ENCODE data around the gene HAO2.
"Not testable (repeated sequence)": the region's sequence is repeated elsewhere in the genome, so short reads cannot be mapped to it uniquely, and the experiment has no call there.

The HAO2 gene

DNA sequence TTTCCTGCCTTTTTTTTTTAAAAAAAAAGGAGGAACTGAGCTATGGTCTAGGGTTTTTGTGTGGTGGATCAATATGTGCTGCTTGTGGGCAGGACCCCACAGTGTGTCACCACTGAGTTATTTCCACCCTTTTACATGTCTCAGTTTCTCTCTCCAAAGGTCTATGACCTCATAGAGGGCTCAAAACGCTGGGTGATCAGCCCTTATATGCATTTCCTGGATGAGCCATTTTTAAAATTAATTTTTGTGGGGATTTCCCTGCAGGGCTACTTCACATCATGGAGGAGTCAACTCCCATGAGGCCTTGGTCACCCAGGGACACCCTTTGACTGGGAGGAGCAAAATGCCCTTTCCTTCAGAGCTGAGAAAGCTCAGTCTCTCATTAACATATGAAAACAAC lies 20.7 kb upstream of the HAO2 start:
- no peak for DNase-seq

DNA sequence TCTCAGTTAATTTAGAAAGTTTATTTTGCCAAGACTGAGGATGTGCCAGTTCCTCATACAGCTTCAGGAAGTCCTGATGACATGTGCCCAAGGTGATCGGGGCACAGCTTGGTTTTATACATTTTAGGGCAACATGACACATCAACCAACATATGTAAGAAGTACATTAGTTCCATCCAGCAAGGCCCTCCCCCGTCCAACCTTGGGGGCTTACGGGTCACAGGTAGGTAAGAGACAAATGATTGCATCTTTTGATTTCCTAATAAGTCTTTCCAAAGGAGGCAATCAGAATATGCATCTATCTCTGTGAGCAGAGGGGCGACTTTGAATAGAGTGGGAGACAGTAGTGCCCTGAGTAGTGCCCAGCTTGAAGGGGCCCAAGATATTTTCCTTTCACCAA lies 19.6 kb upstream of the HAO2 start:
- DNase-seq, result no peak

DNA sequence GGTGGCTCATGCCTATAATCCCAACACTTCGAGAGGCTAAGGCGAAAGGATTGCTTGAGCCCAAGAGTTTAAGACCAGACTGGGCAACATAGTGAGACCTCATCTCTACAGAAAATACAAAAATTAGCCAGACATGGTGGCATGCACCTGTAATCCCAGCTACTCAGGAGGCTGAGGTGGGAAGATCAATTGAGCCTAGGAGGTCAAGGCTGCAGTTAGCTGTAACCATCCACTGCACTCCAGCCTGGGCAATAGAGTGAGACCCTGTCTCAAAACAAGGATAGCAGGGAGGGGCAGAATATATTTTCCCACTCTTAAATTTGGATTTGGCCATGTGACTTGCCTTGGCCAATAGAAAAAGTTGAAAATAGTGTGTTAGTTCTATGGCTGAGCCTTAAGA lies 17.7 kb upstream of the HAO2 start:
- not testable (repeated sequence) for DNase-seq

DNA sequence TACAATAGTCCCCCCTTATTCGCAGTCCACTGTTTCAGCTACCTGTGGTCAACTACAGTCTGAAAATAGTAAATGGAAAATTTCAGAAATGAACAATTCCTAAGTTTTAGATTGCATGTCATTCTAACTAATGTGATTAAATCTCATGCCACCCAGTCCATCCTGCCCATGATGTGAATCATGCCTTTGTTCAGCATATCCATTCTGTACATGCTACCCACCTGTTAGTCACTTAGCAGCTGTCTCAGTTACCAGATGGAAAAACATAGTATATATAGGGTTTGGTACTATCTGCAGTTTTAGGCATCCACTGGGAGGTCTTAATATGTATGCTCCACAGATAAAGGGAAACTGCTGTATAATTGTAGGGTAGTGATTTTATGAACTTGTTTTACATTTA lies 16.6 kb upstream of the HAO2 start:
- no peak for DNase-seq

DNA sequence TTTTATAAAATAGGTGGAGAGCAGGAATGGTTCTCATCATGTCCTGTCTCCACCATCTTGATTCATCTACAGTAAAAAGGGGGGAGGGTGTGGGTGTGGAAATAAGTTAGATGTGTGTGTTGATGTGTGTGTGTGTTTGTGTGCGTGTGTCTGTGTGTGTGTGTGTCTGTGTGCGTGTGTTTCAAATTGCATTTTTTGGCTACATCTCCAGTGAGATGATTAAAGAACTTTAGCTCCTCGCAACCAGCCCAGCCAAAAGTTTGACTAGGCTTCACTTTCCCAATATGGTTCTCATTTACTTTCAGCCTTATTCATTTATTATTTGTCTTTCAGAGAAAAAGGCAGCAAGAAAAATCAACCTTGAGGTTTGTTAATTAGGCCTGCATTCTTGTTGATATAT lies 14.7 kb upstream of the HAO2 start:
- DNase-seq, result no peak

DNA sequence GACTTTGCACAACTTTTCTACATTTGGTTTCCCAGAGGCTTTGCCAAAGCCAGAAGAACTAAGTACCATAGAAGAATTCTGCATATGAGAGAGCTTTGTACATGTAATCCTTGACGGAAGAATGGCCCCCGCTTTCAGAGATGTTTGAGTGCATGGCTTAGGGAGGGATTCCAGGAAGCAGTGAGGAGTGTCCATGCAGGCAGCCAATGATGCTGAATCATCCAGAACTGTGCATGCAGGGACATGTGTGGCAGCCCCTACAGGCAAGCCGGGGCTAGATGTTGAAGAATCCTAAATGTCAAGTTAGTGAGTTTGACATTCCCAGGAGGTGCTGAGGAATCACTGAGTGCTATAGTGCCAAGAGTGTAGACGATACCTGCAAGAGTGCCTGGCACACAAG lies 9.9 kb upstream of the HAO2 start:
- no peak for DNase-seq

DNA sequence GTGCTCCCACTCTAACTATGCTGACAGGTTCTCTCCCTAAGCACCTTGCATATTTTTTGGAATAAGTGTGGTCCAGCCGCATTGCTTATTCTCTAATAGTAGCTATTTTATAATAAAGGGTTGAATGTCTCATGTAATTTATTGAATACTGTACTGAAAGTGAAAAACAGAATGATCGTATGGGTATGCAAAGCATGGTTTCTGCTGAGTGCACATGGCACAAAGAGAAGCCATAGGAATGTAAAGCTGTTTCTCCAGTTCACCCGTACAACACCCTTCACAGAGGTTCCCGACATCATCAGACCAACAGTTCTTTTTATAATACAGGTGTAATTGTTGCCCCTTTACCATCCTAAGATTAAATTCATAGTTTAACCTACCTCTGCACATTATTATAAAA lies 8.9 kb upstream of the HAO2 start:
- no peak for DNase-seq

DNA sequence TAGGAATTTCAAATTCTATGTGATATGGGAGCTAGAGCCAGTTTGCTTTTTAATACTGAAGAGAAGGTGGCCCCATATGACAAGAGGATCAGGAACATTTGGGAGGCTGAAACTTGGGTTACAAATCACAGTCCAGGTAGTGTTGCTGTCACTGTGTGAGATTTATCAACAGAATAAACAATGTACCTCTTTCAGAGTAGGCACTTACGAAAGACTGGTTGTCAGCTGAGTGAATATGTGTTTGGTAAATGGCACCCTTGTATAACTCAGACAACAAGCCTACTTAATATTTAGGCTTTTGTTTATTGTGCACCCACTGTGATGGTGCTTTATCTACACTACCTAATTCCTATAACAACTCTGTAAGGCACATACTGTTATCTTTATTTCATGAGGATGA lies 7.4 kb upstream of the HAO2 start:
- DNase-seq, result no peak

DNA sequence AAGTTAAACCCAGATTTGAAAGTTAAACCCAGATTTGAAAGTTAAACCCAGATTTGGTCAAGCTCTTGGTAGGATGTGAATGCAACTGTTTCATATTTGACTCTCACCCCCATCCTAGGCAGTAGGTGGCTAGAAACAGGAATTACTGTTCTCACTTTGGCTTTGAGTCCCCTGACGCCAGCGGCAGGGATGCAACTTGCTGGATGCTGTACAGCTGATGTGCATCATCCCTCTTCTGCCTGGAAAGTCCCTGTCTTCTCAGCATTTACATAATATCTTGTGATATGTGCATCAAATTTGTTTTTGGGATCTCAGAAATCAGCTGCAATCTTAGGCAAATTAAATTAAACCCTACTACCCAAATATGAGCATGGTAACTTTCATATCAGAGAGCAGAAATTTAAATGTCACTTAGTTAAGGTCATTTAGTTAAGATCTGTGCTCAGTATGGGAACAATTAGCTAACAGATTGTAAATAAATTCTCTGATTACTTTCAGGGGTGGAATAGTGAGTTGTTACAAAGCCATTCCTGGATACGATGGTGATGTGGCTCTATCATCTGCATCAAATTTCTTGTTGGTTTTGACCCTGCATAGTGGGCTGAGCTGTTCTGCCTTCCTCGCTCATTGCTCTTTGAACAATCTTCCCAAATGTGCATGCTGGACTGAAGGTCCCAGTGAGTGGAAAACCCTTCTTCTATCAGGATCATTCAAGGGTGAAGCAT lies 6.8 kb upstream of the HAO2 start:
- DNase-seq, result no peak

DNA sequence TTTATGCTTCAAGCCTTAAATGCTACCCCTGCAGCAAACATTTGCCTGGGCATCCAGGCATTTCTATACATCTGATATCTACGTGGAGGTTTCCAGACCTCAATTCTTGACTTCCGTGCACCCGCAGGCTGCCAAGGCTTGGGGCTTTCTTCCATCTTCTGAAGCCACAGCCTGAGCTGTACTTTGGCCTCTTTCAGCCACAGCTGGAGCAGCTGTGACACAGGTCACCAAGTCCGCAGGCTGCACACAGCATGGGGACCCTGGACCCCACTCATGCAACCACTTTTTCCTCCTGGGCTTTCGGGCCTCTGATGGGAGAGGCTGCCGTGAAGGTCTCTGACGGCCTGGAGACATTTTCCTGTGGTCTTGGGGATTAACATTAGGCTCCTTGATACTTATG lies 5.4 kb upstream of the HAO2 start:
- DNase-seq, result no peak

DNA sequence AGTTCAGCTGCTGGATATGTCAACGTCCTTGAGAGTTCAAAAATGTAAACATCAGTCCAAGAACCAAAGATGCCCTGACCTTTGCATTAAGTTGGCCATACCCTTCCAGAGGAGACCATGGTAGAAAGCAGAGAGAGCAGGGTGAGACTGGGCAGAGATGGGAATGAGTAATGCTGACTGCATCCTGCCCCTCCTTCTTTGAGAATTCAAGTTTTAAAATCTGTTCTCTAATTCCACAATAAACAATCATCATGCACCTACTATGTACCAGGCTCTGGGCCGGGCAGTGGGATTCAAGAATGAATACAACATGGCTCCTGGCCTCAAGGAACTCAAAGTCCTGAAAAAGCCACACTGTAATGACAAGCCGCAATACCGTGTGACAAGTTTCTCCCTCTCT lies 3.9 kb upstream of the HAO2 start:
- no peak for DNase-seq

DNA sequence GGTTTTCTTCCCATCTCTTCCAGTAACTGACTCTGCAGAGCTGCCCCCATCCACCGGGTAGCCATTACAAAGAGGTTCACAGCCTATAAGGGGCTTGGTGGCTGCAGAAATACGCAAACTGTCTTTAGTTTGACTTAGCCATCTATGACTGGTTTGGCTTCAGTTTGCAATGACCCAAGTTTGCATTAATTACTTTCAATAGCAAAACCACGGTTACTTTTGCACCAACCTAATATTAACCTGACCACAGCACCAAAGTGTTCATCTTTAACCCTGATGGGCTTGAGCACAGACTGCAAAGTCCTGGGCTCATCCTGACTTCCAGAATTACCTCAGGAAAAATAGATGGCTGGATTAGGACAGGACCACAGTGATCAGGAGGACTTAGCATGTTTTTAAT lies 2.2 kb upstream of the HAO2 start:
- DNase-seq, result no peak

DNA sequence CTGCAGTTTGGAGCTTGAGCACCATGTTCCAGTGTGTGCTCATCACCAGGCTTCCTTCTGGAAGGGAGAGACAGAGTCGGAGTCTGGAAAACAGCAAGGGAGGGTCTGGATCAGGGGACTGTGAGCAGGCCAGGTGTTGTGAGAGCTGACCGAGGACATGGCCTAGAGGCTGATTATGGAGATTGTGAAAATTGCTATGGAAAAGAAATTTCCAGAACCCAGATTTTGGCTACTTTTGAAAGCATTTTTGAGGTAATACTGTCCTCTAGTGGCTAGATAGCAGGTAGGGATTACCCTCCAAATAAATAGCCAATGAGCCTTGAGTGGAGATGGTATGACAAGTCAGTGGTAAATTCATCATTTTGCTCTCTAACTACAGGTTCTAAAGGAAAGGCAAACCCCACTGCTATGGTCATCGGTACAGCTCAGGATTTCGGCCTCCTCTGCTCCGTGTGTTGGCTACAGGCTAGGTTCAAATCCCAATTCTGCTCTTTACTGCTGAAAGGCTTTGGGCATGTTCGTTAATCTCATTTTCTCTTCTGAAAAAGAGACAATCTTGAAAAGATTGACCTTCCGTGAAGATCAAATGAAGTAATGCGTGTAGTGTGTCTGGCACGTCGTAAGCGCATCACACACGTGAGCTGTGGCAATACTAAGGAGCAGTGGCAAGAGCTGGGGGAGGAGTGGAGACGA lies 1.0 kb upstream of the HAO2 start:
- DNase-seq, result peak; percentile 75

DNA sequence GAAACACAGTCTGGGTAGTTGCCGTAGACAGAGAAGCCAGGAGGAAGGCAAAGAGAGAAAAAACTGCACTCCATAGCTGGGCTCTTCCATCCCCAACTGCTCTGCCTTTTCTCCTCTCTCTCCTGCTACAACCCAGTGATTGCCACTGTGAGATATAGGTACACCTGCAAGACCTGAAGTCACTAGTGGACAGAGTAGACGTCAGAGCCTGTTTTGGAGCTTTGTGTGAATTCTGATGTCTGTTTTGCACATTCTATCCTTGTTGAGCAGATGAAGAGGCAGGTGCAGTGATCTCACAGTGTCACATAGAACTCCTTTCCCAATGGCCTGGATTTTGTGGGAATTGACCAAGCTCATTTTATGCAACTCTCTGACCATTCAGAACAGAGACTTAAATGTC lies 2.2 kb downstream of the HAO2 start:
- no peak for DNase-seq

DNA sequence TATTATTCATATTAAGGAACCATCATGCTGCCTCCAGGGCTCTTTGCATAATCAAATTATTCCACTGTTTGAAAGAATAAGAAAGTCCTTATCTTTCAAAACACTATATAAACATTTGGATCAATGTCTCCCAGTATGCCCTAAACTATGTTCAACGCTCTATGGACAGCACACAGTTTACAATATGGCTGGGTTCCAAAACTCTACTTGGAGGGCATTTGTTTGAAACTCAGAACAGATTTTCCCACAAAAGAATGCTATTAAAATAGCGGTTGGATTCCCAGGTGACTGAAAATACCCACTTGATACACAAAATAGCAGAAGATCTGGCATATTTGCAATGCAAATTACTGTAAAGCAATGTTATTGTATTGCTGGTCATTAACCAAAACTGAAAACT lies 3.2 kb downstream of the HAO2 start:
- no peak for DNase-seq

DNA sequence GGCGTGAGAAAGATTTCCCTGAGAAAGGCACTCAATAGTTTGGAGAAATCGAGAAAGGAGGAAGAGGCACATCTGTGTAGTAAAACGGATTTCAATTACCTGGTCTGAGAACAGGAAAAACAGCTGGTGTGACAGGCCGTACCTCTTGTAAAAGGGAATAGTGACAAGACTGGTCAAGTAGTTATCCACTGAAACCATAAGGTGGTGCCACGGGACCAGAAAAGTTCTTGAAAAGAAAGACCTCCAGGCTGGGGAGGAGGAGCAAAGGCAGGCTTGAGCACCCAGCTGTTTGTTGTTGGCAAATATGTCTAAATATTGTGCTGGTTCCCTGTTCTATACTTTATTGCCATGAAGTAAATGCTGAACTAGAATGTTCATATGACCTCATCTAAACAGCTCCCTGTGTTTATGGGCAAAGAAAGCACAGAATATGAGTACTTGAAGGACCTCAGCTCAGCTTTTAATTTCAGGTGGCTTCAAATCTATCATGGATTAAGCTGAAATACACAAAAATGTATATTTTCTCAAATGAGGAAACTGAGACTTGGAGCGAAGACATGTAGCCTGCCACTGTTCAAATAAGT lies 4.0 kb downstream of the HAO2 start:
- peak; percentile 64 for DNase-seq

DNA sequence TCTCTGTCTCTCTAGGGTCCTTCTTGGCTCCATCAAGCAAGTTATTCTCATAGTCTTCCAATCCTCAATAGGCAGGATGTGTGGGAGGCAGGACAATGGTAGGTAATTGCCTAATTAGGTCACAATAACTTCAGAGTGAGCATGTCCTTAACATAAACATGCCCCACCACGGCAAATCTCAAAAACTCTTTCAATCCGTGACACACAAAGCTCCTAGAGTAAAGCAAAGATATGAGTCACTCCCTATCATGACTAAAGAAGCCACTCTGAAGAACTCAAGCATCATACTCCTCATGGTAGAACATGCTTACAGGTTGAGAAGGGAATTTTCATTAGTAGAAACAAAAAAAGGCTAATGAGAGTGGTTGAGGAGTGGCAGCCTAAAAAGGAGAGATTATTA lies 4.9 kb downstream of the HAO2 start:
- no peak for DNase-seq

DNA sequence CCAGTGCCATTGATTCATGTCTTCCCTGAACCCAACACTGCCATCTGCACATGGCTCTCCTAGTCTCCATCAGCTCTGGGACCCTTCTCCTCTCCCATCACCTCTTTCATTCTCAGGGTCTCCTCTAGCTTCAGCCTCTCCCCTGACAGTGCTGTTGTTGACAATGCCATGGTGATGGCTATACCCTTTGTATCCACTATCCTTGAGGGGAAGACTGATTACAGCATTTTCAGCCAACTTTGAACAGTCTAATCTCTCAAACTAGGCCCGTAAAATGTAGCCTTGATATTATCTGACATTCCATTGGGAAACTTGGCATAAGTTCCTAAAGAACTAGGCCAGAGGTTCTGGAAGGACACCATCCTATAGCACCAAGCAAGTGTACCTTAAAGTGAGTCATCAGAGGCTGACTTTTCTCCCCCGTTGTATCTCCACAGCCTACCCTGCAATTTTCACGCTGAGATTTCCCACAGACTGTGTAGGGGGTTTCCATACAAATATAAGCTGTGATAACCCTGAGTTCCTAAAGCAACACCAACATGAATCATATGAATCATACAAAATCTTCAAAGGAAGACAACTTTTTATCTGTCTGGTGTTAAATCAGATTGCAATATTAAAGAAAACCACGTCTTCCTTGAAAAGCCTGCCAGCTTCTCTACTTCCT lies 5.8 kb downstream of the HAO2 start:
- no peak for DNase-seq

DNA sequence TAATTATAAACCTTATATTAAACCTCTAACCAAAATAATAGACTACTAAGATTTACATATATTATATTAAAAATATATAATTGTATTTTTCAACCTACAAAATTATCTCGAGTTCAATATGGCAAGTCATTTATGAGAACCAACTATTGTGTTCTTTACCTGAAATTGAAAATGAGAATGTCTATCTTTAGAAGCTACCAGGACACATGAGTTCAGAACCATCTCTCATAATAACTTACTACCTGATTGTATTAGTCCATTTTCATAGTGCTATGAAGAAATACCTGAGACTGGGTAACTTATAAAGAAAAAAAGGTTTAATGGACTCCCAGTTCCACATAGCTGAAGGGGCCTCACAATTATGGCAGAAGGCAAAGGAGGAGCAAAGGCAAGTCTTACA lies 6.8 kb downstream of the HAO2 start:
- no peak for DNase-seq

DNA sequence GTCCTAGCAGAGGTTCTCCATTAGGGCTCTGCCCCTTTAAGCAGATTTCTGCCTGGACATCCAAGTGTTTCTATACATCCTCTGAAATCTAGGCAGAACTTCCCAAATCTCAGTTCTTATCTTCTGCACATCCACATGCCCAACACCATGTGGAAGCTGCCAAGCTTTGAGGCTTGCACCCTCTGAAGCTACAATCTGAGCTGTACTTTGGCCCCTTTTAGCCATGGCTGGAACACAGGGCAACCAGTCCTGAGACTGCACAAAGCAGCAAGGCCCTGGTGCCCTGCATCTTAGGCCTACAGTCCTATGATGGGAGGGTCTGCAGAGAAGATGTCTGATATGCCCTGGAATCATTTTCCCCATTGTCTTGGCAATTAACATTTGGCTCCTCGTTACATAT lies 8.0 kb downstream of the HAO2 start:
- no peak for DNase-seq

DNA sequence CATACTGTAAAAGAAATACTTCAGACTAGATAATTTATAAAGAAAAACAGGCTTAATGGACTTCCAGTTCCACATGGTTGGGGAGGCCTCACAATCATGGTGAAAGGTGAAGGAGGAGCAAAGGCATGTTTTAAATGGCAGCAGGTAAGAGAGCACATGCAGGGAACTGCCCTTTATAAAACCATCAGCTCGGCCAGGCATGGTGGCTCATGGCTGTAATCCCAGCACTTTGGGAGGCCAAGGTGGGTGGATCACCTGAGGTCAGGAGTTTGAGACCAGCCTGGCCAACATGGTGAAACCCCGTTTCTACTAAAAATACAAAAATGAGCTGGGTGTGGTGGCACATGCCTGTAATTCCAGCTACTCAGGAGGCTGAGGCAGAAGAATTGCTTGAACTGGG lies 9.0 kb downstream of the HAO2 start:
- not testable (repeated sequence) for DNase-seq

DNA sequence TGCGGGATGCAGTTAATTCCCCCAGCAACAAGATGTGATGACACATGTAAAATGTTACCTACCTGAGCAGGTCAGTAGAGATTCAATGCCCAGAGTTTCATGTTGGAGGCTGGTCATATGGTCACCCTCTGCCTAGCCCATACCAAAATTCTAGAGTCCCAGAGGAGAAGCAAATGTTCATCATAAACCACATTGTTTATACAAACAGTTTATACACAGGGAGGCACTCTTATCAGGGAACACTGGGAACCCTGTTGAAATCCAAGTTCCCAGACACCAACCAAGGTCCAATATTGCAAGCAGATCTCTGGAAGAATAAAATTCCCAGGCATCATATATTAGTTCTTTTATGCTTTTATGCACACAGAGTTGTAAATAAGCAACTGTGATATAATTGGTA lies 10.5 kb downstream of the HAO2 start:
- DNase-seq, result no peak

DNA sequence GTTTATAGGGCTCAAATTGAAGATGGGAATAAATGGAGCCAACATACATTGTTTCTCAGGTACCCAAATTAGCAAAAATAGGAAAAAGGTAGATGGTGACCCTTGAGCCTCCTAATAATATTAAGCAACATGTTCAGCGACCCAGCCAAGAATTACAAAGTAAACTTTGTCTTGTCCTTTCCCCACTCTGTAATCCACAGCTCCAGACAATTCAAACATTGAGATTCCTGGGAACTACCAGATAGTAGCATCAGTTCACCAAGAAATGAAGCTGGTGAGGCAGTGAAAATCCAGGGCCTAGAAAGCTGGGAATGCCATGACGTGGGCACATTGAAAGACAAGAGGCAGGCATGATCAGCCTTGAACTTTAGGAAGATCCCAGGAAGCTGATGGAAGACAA lies 11.7 kb downstream of the HAO2 start:
- no peak for DNase-seq
